ENCODE results near the gene TBC1D3B.
"Not testable (repeated sequence)": the region's sequence is repeated elsewhere in the genome, so short reads cannot be mapped to it uniquely, and the experiment has no call there.

The TBC1D3B gene

DNA sequence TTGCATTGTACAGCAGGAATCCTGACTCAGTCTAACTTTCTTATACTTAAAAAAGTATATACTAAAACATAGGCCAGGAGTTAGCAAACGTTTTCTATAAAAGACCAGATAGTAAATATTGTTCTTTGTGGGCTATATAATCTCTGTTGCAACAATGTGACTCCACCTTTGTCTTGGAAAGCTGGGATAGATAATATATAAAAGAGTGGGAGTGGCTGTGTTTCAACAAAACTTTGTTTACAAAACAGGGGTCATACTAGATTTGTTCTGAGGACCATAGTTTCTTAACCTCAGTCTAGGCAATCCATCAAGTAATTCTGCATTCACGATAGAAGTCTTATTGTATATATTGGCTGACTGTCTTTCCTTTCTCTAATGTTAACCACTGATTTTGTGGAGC lies 9.0 kb upstream of the TBC1D3B start:
- no peaks in the 10 kb centered on the region for H3K36me3 ChIP-seq (ENCODE audit: insufficient read depth, low read length)
- no peak overlapping the region for H3K4me3 ChIP-seq (ENCODE audit: low read depth in 1 of 2, low read length in 2 of 2)
- H3K4me1 ChIP-seq (ENCODE audit: insufficient read depth, low read length), result no peaks in the 10 kb centered on the region
- no peak overlapping the region for H3K27ac ChIP-seq (ENCODE audit: low read depth, low read length)
- H3K27me3 ChIP-seq (ENCODE audit: control insufficient read depth in 1 of 2, insufficient read depth in 2 of 2, low read length in 2 of 2), result peaks cover 0 to 10% of the 10 kb centered on the region in 2 donors
- H3K9me3 ChIP-seq (ENCODE audit: low read length), result no peaks in the 10 kb centered on the region
- no peak overlapping the region for H3K9ac ChIP-seq (ENCODE audit: low read length)

DNA sequence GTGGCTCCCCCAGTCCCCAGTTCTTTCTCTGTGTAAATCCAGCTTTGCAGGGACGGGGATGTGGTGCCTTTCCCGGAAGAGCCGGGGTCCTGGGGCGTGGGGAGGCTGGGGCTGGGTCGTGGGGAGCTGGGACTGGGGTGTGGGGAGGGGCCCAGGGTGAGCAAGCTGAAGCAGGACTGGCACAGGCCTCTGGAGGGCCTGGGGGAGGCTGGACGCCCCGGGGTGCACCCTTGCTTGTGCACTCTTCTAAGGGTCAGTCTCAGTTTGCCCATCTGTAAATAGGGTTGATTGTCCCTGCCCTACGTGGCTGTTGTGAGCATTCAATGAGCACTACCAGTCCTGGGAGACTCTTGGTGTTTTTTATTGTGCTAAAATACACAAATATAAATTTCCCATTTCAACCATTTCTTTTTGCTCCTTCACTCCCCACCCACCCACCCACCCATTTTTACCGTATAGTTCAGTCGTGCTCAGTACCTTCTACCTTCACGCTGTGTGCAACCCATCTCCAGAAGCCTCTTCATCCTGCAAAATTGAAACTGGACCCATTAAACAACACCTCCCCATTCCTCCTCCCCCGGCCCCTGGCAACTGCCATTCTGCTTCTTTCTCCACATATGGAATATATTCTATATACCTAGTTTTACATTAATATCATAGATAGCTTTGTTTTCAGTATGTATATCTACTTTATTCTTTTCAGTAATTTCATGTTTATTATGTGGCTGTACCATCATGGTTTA lies 7.8 kb upstream of the TBC1D3B start:
- H3K27ac ChIP-seq (ENCODE audit: low read depth, low read length), result no peak overlapping the region
- no peaks in the 10 kb centered on the region for H3K36me3 ChIP-seq (ENCODE audit: insufficient read depth, low read length)
- H3K9me3 ChIP-seq (ENCODE audit: low read length), result no peaks in the 10 kb centered on the region
- H3K9ac ChIP-seq (ENCODE audit: low read length), result no peak overlapping the region
- no peaks in the 10 kb centered on the region for H3K4me1 ChIP-seq (ENCODE audit: insufficient read depth, low read length)
- no peak overlapping the region for H3K4me3 ChIP-seq (ENCODE audit: low read depth in 1 of 2, low read length in 2 of 2)
- peaks cover 0 to 10% of the 10 kb centered on the region in 2 donors for H3K27me3 ChIP-seq (ENCODE audit: control insufficient read depth in 1 of 2, insufficient read depth in 2 of 2, low read length in 2 of 2)

DNA sequence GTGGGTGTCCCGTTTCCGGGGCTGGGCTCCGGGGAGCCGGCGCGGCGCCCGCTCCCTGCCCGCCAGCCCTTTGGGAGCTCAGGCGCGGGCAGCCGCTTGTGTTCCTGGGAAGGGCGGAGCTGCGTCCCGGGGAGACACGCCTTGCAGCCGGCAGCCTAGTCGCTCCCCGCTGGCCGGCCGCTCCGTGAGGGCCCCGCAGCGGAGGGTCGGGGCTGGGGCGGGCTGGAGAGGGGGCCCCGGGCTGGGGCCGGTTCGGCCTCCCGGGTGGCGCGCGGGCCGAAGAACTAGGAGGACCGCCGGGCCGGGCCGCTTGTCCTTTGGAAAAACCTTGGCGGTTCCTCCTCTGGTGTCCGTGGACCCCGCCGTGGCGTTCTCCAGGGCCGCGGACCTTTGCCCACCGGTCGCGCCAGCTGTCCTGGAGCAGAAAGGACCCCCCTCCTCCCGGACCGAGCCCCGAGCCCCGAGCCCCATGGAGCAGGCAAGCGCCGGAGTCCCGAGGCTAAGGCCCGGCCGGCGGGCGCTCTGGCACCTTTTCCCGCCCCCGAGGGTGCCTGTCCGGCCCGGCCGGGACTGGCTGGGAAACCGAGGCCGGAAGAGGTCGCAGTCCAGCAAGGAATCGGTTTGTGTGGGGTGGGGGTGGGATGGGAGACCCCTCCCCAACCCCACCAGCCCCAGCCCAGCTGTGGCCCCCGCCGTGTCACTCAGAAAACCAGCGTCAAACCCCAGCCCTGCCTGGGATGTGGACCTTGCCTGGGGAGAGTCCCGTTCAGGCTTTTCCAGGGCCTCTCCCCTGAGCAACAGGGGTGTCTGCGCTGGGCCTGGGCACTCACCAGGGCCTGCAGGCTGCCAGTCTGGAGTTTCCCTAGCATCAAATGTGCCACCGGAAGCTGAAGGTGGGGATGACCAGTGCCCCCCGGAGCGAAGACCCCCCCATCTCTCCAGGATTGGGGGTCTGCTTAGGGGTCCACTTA lies 6.8 kb upstream of the TBC1D3B start:
- peak overlapping the region in 1 of 2 donors; percentile 87 for H3K4me3 ChIP-seq (ENCODE audit: low read depth in 1 of 2, low read length in 2 of 2)
- no peak overlapping the region for H3K9ac ChIP-seq (ENCODE audit: low read length)
- H3K27ac ChIP-seq (ENCODE audit: low read depth, low read length), result peak overlapping the region; percentile 23
- no peaks in the 10 kb centered on the region for H3K9me3 ChIP-seq (ENCODE audit: low read length)
- H3K4me1 ChIP-seq (ENCODE audit: insufficient read depth, low read length), result no peaks in the 10 kb centered on the region
- peaks cover 0 to 10% of the 10 kb centered on the region in 2 donors for H3K27me3 ChIP-seq (ENCODE audit: control insufficient read depth in 1 of 2, insufficient read depth in 2 of 2, low read length in 2 of 2)
- H3K36me3 ChIP-seq (ENCODE audit: insufficient read depth, low read length), result no peaks in the 10 kb centered on the region

DNA sequence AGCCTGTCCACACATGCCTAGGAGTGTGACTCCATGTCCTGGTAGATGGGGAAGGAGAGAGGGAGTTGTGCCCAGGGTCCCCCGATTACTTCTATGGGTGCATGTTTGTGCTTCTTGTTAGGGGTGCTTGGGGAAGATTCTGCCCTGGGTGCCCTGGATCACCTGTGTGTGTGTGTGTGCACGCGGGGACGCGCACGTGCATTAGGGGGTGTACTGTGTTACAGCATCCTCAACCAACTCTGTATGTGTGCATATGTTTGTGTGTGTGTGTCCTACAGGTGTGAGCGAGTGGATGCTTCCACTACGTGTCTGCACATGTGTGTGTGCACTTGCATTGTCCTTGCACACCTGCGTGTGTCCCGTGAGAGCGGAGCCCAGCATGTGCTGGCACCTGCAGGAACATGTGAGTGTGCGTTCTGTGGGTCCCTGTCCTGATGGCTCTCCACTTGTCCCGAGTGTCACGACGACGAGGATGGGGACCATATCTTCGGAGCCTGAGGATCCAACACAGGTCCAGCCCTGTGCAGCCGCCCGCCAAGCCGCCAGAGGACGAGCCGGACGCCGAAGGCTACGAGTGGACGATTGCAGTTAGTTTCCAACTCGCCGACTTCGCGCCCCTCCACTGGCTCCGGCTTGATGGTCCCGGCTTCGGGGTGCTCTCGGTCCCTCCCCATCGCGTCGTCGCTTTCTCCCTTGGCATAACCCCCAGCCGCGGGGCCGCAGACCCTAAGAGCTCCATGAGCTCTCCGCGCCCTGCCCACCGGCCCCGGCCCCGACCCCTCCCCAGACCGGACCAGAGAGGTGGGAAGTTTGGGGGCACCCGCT lies 6.0 kb upstream of the TBC1D3B start:
- Histone ChIP-seq H3K27ac (ENCODE audit: low read depth, low read length) (peak overlapping the region; percentile 23), H3K9ac (ENCODE audit: low read length) (no peak overlapping the region)

DNA sequence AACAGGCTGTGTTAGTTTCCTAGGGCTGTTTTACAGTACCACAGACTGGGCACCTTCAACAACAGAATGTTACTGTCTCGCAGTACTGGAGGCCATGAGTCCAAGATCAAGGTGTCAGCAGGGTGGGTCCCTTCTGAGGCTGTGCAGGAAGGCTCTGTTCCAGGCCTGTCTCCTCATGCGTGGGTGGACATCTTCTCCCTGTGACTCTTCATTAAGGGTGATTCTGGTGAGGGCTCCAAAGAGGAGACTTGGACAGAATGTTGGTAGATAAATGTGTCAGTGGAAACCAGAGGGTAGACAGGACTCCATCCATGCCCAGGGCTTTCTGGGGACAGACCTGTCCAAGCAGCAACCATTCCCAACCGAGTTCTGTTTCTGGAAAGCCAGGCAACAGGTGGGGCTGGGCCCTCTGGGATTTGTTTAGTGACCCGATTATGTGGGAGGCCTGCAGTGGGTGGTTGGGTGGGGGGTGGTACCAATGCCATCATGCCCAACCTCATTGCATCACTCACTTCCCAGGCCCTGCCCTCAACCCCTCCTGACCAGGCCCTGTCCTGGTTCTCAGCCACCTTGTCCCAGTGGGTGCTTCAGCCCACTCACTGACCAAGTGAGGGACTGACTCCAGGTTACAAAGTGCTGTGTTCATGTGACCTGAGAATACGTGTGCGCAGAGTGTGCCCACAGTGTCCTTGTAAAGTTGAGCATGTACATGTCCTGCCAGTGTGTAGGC lies 5.2 kb upstream of the TBC1D3B start:
- H3K4me1 ChIP-seq (ENCODE audit: insufficient read depth, low read length), result not testable (repeated sequence)
- H3K27me3 ChIP-seq (ENCODE audit: control insufficient read depth in 1 of 2, insufficient read depth in 2 of 2, low read length in 2 of 2), result peaks cover 0 to 10% of the 10 kb centered on the region in 2 donors

More for the DNA sequence above, 6.0 kb upstream of the TBC1D3B start:
- Histone ChIP-seq H3K4me1 (ENCODE audit: insufficient read depth, low read length) (no peaks in the 10 kb centered on the region), H3K36me3 (ENCODE audit: insufficient read depth, low read length) (no peaks in the 10 kb centered on the region), H3K9me3 (ENCODE audit: low read length) (no peaks in the 10 kb centered on the region), H3K27me3 (ENCODE audit: control insufficient read depth in 1 of 2, insufficient read depth in 2 of 2, low read length in 2 of 2) (peaks cover 0 to 10% of the 10 kb centered on the region in 2 donors), H3K4me3 (ENCODE audit: low read depth in 1 of 2, low read length in 2 of 2) (peak overlapping the region in 1 of 2 donors; percentile 87)

DNA sequence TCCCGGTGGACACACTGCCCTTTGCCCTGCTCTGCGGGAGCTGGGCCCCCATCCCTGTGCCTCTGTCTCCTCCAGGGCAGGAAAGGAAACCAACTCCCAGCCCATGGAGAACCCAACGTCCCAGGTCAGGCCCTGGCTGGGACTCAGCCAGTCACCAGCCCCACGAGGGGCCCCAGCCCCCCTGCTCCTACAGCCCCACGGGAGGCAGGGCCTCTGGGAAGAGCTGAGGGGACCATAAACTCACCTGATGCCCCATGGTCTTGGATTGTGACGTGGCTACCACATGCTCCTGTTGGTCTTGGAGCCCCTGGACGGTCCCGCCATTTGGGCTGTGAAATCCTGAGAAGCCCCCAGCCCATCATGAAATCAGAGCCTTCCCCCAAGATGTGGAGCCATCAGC lies 7.6 kb downstream of the TBC1D3B start:
- H3K36me3 ChIP-seq (ENCODE audit: insufficient read depth, low read length); H3K4me3 ChIP-seq (ENCODE audit: low read depth in 1 of 2, low read length in 2 of 2); H3K27me3 ChIP-seq (ENCODE audit: control insufficient read depth in 1 of 2, insufficient read depth in 2 of 2, low read length in 2 of 2); H3K9me3 ChIP-seq (ENCODE audit: low read length); H3K27ac ChIP-seq (ENCODE audit: low read depth, low read length); H3K4me1 ChIP-seq (ENCODE audit: insufficient read depth, low read length); H3K9ac ChIP-seq (ENCODE audit: low read length): not testable (repeated sequence)

More for the DNA sequence above, 5.2 kb upstream of the TBC1D3B start:
- not testable (repeated sequence) for H3K9me3 ChIP-seq (ENCODE audit: low read length); H3K27ac ChIP-seq (ENCODE audit: low read depth, low read length); H3K36me3 ChIP-seq (ENCODE audit: insufficient read depth, low read length); H3K4me3 ChIP-seq (ENCODE audit: low read depth in 1 of 2, low read length in 2 of 2); H3K9ac ChIP-seq (ENCODE audit: low read length)

DNA sequence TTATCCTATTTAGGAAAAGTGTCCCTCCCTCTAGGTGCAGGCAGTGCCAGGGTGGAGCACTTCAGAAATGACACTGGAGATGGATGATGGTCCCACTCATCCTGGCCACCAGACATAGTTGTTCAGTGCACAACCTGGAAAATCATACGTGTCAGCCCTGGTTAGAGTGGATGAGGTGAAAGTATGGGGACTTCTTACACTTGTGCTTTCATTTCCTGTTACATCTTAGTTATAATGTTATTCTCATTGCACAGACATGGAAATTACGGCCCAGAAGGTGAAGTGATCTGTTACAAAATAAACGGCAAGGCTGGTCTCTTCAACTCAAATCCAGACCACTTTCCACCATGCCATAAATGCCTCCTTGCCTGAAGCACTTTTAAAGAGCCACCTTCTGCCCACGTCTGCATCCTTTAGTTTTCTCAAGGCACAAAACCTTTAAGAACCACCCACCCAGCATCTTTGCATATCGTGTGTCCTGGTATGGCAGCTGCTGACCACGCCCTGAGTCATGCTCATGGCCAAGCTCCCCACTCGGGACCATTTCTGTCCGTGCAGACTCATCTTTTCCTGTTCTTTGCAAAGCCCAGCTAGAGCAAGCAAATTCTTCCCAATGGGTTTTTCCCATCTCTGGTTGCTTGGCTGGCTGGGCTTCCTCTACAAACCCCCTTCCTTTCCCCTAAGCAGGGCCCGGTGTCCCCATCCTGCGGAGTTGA lies 22.4 kb downstream of the TBC1D3B start:
- Histone ChIP-seq H3K9ac (ENCODE audit: low read length) (no peak overlapping the region), H3K36me3 (ENCODE audit: insufficient read depth, low read length) (no peaks in the 10 kb centered on the region), H3K4me1 (ENCODE audit: insufficient read depth, low read length) (peaks cover 8% of the 10 kb centered on the region), H3K4me3 (ENCODE audit: low read depth in 1 of 2, low read length in 2 of 2) (no peak overlapping the region), H3K9me3 (ENCODE audit: low read length) (no peaks in the 10 kb centered on the region), H3K27me3 (ENCODE audit: control insufficient read depth in 1 of 2, insufficient read depth in 2 of 2, low read length in 2 of 2) (no peaks in the 10 kb centered on the region), H3K27ac (ENCODE audit: low read depth, low read length) (no peak overlapping the region)

DNA sequence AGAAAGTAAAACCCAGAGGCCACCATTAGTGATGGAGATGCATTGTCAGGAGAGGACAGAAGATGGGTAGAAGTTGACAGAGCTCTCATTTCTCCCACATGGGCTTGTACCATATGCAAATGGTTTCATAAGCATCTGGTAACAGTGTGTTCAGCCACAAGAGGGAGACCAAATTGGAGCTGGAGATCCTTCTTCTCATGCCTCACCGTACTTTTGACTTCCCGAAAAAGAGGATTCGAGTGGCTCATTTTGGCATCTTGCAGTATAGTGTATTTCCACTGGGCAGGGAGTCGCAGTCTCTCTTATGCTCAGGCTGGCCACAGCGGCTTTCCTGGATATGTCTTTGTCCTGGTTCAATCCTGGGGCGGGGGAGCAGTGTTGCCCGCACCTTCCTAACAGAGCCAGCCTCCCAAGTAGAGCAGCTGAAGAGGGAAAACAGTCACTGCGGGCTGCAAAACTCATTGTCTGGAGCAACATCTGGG lies 23.8 kb downstream of the TBC1D3B start:
- H3K27me3 ChIP-seq (ENCODE audit: control insufficient read depth in 1 of 2, insufficient read depth in 2 of 2, low read length in 2 of 2), result no peaks in the 10 kb centered on the region
- H3K4me1 ChIP-seq (ENCODE audit: insufficient read depth, low read length), result peaks cover 11% of the 10 kb centered on the region
- H3K9ac ChIP-seq (ENCODE audit: low read length), result no peak overlapping the region
- no peak overlapping the region for H3K27ac ChIP-seq (ENCODE audit: low read depth, low read length)
- no peaks in the 10 kb centered on the region for H3K36me3 ChIP-seq (ENCODE audit: insufficient read depth, low read length)
- no peak overlapping the region for H3K4me3 ChIP-seq (ENCODE audit: low read depth in 1 of 2, low read length in 2 of 2)
- H3K9me3 ChIP-seq (ENCODE audit: low read length), result no peaks in the 10 kb centered on the region

DNA sequence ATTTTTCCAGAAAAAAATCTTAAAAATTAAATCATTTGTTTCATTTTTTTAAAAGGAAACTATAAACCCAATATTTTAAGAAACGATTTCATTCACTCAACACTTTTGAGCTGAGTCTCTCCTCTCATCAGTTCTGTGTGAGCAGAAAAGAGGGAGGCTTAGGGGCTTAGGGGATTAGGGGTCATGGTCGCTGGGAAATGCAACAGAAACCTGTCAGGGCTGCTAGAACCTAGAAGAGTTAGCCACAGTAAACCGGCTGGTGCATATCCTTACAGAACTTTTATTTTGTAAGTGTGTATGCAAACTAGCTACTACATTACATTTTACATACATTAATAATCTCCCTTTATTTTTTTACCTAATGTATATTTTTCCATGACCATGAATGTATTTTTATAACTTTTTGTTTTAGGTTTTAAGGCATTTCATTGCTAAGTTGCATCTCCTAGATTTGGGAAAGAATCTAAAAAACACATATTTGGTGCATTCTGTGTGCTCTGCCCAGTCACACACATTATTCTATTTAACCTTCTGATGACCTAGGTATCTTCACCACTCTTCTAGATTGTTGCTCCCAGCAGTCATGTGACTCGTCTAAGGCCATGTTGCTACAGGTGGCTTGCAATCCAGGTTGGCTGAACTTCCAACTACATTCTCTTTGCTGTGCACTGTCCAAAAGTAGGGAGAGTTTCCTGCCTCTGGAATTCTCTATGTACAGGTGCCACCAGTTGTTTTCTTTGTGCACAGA lies 24.4 kb downstream of the TBC1D3B start:
- H3K4me1 ChIP-seq (ENCODE audit: insufficient read depth, low read length), result peaks cover 11% of the 10 kb centered on the region
- no peak overlapping the region for H3K27ac ChIP-seq (ENCODE audit: low read depth, low read length)
- H3K36me3 ChIP-seq (ENCODE audit: insufficient read depth, low read length), result no peaks in the 10 kb centered on the region
- H3K9ac ChIP-seq (ENCODE audit: low read length), result no peak overlapping the region
- no peaks in the 10 kb centered on the region for H3K27me3 ChIP-seq (ENCODE audit: control insufficient read depth in 1 of 2, insufficient read depth in 2 of 2, low read length in 2 of 2)
- no peak overlapping the region for H3K4me3 ChIP-seq (ENCODE audit: low read depth in 1 of 2, low read length in 2 of 2)
- no peaks in the 10 kb centered on the region for H3K9me3 ChIP-seq (ENCODE audit: low read length)
